GM13976 (cell line): ENCODE measurements around the gene ITGA2.

Experiments
- DNase-seq: peaks from one replicate; pipeline ENCODE4 v3.0.0; 2012; ENCODE audit warnings: low spot score
- in situ Hi-C: fragments of 300-500 bp; cut with MboI; formaldehyde crosslinking; loops from one replicate; pipeline ENCODE4 v1.12.0; 2022; ENCODE audit warnings: low sequenced_read_pairs, mixed read lengths, inconsistent platforms; ENCODE audit not compliant: unreplicated experiment
- TF ChIP-seq, protein P1 (sequence below): IDR thresholded peaks from 2 replicates; pipeline ENCODE4 v1.5.1; 2012; ENCODE audit warnings: borderline replicate concordance, mild to moderate bottlenecking; ENCODE audit not compliant: insufficient read depth; ENCODE audit errors: extremely low read depth, missing control alignments, control extremely low read depth

ITGA2 gene

DNA sequence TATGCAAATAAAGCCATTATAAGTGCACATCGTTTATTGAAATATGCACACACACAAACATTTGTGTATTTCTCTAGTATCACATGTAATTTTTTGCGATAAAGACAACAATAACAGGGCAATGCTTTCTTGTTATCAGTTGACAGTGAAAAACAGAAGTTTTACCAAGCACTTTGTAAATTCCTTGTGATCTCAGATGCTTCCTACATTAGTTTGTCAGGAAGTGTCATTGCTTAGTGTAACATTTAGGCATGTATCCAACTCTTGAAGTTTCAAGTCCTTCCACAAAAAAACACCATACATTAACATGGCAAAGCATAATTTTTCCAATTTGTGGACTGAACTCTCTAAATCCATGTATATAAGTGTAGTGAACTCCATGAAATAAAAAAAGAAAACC, 74.0 kb downstream of the ITGA2 start:
- DNase-seq, result no peak
- TF ChIP-seq, protein P1, sequence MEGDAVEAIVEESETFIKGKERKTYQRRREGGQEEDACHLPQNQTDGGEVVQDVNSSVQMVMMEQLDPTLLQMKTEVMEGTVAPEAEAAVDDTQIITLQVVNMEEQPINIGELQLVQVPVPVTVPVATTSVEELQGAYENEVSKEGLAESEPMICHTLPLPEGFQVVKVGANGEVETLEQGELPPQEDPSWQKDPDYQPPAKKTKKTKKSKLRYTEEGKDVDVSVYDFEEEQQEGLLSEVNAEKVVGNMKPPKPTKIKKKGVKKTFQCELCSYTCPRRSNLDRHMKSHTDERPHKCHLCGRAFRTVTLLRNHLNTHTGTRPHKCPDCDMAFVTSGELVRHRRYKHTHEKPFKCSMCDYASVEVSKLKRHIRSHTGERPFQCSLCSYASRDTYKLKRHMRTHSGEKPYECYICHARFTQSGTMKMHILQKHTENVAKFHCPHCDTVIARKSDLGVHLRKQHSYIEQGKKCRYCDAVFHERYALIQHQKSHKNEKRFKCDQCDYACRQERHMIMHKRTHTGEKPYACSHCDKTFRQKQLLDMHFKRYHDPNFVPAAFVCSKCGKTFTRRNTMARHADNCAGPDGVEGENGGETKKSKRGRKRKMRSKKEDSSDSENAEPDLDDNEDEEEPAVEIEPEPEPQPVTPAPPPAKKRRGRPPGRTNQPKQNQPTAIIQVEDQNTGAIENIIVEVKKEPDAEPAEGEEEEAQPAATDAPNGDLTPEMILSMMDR, result no peak
- in situ Hi-C loops, result no loop called here

DNA sequence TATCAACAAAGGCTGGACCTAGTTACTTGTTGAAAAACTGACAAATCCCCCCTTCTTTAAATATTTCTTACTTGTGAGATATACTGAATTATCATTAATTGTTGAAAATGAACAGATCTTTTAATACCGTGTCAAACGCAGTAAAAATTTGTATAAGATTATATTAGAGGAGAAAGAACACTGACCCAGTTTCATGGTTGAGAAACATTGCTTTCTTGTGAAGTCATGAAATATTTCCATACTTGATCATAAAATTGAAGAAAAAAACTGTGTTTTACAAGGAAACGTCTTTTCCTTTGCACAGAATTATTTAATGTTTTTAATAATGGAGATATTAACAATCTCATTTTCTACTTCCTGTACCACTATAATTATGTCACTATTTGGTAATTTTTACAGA, 74.6 kb downstream of the ITGA2 start:
- TF ChIP-seq, protein P1, result no peak

DNA sequence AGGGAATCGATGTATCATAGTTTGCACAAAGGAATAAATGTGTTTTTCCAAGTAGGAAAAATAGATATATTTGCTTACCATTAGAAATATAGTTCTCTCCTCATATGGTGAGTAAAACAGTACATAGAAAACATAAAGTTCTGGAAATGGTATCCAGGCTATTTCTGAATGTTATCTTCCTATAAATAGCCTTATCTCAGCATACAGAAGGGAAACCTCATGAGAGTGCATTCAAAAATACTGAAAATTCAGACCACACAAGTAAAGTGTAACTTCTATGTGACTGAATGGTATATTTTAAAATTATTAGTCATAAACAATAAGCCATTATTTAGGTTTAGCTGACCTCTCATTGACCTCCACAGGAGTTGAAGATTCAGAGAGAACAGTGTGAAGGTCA, 76.9 kb downstream of the ITGA2 start:
- TF ChIP-seq, protein P1, result no peak
- in situ Hi-C loops, result no loop called here
- no peak for DNase-seq

More for the DNA sequence above, 74.6 kb downstream of the ITGA2 start:
- in situ Hi-C loops, result no loop called here
- no peak for DNase-seq

DNA sequence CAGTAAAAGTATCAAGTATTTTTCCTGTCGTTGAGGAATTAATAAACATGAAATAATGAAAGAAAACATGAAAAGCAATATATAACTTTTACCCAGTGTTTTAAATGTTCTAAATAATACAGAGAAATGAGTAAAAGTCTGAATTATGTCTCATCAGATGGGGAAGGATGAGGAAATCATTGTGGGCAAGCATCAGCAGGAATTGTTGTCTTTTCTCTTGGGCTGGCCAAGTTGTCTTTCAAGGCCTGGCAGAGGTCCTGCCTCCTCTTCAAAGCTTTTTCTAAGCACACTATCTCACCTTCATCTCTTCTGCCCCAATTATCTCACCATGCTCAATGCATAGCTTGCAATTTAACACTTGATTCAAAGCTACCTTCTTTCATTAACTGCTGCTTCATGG, 78.5 kb downstream of the ITGA2 start:
- TF ChIP-seq, protein P1, result no peak
- in situ Hi-C loops, result no loop called here
- DNase-seq, result no peak

DNA sequence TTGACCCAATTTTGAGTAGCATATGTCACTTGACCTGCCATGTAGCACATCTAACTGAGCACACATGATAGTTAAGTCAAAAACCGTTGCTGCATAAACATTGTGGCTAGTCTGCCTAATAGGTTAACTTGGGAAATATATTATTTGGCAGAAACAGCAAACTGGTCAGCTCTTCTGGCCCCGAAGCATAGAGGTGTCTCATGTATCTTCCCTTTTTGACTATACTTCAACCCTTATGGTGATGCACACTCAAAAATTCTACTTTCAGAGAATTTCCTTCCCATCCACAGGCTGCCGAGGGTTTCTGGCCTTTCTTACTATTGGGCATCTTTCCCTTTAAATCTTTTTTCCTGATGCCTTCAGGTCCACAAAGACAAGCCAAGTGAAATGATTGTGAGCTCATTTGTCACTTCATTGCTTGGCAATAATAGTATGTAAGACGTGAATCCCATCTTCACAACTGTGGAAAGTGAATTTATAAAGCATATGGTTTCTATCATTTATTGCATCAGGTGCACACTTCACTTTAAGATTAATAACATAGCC, 79.2 kb downstream of the ITGA2 start:
- DNase-seq, result no peak
- TF ChIP-seq, protein P1, result no peak
- in situ Hi-C loops, result no loop called here

DNA sequence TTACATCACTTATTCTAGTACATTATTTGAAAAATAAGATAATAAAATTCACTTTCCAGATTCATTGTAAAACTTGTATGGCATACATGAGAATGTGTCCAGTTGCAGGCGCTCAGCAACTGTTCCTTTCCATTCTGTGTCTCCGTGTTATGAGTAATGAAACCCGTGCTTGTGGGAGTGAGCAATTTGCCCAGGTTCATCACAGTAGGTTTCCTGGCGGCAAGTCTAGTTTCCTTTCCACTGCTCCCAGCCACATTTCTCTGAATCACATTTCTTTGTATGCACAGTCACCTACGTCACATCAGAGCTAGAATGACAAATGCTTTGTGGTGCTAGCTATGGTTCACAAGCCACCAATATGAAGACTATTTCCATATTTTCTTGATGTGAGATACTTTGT, 80.5 kb downstream of the ITGA2 start:
- in situ Hi-C loops, result no loop called here
- TF ChIP-seq, protein P1, result no peak
- no peak for DNase-seq

DNA sequence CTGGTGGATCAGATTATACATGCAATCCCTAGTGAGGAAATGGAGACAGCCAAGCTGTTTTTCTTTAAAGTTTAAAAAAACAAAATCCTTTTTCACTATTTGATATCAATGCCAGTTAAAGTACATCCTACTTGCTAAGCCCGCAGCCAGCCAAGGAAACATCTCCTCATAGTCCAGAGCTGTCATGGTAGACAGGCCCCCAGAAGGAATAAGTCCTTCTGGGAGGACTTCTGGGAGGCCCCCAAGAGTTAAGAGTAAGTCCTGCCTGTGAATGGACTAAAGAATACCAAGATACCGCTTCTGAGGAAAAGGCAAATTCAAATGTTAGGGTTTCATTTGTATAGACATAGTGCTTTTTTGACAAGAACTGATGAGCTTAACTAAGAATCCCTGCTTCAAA, 82.1 kb downstream of the ITGA2 start:
- no peak for DNase-seq
- in situ Hi-C loops, result no loop called here
- TF ChIP-seq, protein P1, result no peak
